ENCODE measurements around the gene C9orf43.
"Not testable (repeated sequence)": the region's sequence is repeated elsewhere in the genome, so short reads cannot be mapped to it uniquely, and the experiment has no call there.

The C9orf43 gene

GRCh38 chr9:113380869-113381378 lies 29.6 kb upstream of the C9orf43 start:
- no peak for DNase-seq

- not testable (repeated sequence) for DNase-seq
These were observed 29.1 kb upstream of the C9orf43 start for GRCh38 chr9:113381441-113381840.

- DNase-seq = no peak
These were observed 28.6 kb upstream of the C9orf43 start for GRCh38 chr9:113381909-113382411.

GRCh38 chr9:113386571-113387393 lies 23.8 kb upstream of the C9orf43 start:
- DNase-seq = no peak

GRCh38 chr9:113387560-113388230 lies 22.9 kb upstream of the C9orf43 start:
- DNase-seq = no peak

GRCh38 chr9:113388833-113389232 lies 21.7 kb upstream of the C9orf43 start:
- no peak for DNase-seq

GRCh38 chr9:113389451-113389850 lies 21.1 kb upstream of the C9orf43 start:
- DNase-seq = no peak

GRCh38 chr9:113390192-113390960 lies 20.2 kb upstream of the C9orf43 start:
- DNase-seq = no peak

- no peak for DNase-seq
These were observed 18.6 kb upstream of the C9orf43 start for GRCh38 chr9:113391917-113392316.

- DNase-seq = peak in 30 of 51 donors; percentile 8 to 77 (median 44)
These were observed 17.3 kb upstream of the C9orf43 start for GRCh38 chr9:113393281-113393680.

- no peak for DNase-seq
These were observed 15.3 kb upstream of the C9orf43 start for GRCh38 chr9:113395000-113395861.

GRCh38 chr9:113397203-113397631 lies 13.3 kb upstream of the C9orf43 start:
- DNase-seq = no peak

GRCh38 chr9:113398796-113399195 lies 11.8 kb upstream of the C9orf43 start:
- DNase-seq = no peak

GRCh38 chr9:113399646-113400200 lies 10.8 kb upstream of the C9orf43 start:
- DNase-seq = no peak

- DNase-seq = peak; percentile 72 to 100 (median 98)
These were observed 9.3 kb upstream of the C9orf43 start, which contains the start of gene ALAD for GRCh38 chr9:113401027-113401792. ALAD (minus strand) TSS chr9:113401284; CDS start chr9:113393559, 7,725 bp downstream.

- no peak for DNase-seq
These were observed 6.9 kb upstream of the C9orf43 start for GRCh38 chr9:113403646-113404045.

- DNase-seq = not testable (repeated sequence)
These were observed 4.2 kb upstream of the C9orf43 start for GRCh38 chr9:113406353-113406752.

GRCh38 chr9:113406873-113407511 lies 3.6 kb upstream of the C9orf43 start:
- DNase-seq = peak in 28 of 51 donors; percentile 5 to 64 (median 26)

GRCh38 chr9:113409481-113409880 lies 1.1 kb upstream of the C9orf43 start:
- DNase-seq = no peak
